Measurements from ENCODE around the gene WWOX.

WWOX gene

GRCh38 chr16:78365366-78365765 lies 265.9 kb downstream of the WWOX start:
- no peak for DNase-seq

- DNase-seq: peak; percentile 0
Measured at GRCh38 chr16:78368121-78369102, 269.0 kb downstream of the WWOX start.

GRCh38 chr16:78372277-78372676 lies 272.8 kb downstream of the WWOX start:
- DNase-seq: no peak

- DNase-seq: no peak
Measured at GRCh38 chr16:78375055-78375679, 275.7 kb downstream of the WWOX start.

GRCh38 chr16:78376452-78376851 lies 277.0 kb downstream of the WWOX start:
- DNase-seq: no peak

- no peak for DNase-seq
Measured at GRCh38 chr16:78377312-78377711, 277.9 kb downstream of the WWOX start.

GRCh38 chr16:78381060-78381459 lies 281.6 kb downstream of the WWOX start:
- DNase-seq: no peak

- DNase-seq: no peak
Measured at GRCh38 chr16:78383118-78383517, 283.7 kb downstream of the WWOX start.

GRCh38 chr16:78385086-78385805 lies 285.8 kb downstream of the WWOX start:
- DNase-seq: no peak

- no peak for DNase-seq
Measured at GRCh38 chr16:78386557-78387324, 287.3 kb downstream of the WWOX start.

GRCh38 chr16:78389009-78389498 lies 289.6 kb downstream of the WWOX start:
- peak; percentile 54 for DNase-seq

GRCh38 chr16:78390092-78390491 lies 290.6 kb downstream of the WWOX start:
- no peak for DNase-seq

GRCh38 chr16:78390508-78391324 lies 291.3 kb downstream of the WWOX start:
- no peak for DNase-seq

- DNase-seq: no peak
Measured at GRCh38 chr16:78392585-78393195, 293.2 kb downstream of the WWOX start.

- DNase-seq: peak; percentile 9
Measured at GRCh38 chr16:78395035-78395434, 295.6 kb downstream of the WWOX start.

- peak; percentile 60 for DNase-seq
Measured at GRCh38 chr16:78396046-78396445, 296.6 kb downstream of the WWOX start.

GRCh38 chr16:78396673-78397072 lies 297.2 kb downstream of the WWOX start:
- no peak for DNase-seq

GRCh38 chr16:78399384-78399783 lies 299.9 kb downstream of the WWOX start:
- DNase-seq: no peak

GRCh38 chr16:78402833-78403232 lies 303.4 kb downstream of the WWOX start:
- DNase-seq: no peak

GRCh38 chr16:78405040-78405439 lies 305.6 kb downstream of the WWOX start:
- DNase-seq: no peak

- no peak for DNase-seq
Measured at GRCh38 chr16:78405833-78406232, 306.4 kb downstream of the WWOX start.
